GM21515 (cell line): ENCODE results near the gene GMPR.

ENCODE experiments used
- ATAC-seq: cut with Tn5 transposase; IDR thresholded peaks from one replicate; pipeline ENCODE4 v1.9.1; 2021; ENCODE audit not compliant: unreplicated experiment

GMPR gene

DNA sequence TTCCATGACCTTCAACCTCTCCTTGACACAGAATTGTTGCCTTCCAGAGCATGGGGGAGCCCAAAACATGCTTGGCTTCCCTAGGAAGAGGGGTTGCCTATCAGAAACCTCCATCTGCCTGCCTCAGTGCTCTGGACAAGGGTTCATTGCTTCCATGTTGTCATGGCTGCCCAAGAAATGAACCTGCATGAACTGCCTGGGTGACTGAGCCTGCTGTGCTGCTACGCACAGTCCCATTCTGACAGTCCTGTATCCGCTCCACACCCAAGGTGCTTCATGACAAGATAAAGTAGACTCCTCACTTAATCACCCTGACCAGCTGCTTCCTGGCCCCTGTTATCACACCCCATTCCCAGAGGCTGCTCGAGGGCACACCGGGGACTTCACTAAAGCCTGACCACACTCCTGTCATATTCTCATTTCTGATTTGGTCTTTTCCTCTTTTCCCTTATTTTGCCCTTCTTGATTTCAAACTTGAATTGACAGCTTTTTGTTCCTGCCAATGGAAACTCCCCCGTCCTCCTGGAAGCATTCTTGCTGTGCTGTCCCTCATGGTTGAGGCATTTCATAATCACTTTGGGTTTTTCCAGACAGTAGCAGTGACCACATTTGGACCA, 31.9 kb downstream of the GMPR start:
- no peak for ATAC-seq

DNA sequence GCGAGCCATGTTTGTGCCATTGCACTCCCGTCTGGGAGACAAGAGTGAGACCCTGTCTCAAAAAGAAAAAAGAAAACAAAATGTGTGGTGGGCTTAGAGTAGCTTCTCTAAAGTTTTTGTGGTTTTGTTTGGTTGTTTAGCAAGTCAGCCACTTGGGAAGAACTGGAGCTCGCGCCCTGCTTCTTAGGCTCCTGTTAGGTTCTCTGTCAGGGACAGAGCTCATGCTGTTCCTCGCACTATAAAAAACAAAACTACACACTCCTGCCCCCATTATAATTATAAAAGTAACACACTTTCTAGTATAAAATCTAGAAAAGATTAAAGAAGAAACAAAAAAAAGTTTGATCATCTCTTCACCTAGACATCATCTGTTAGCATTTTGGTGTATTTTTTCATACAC, 33.0 kb downstream of the GMPR start:
- ATAC-seq, result no peak

DNA sequence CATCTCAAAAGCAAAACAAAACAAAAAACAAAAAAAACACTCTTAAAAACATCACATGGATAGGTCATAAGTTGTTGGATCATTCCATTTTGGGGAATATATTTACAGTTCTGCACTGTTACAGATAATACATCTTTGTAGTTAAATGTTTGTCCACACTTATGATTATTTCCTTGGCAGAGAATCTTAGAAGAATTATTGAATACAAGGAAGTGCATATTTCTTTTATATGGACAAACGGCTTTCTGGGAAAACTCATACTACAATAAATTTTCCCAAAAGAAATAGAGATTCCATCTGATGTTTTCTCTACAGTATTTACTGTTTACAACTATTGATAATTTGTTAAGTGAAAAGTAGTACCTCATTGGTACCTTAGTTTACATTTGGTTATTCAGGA, 33.8 kb downstream of the GMPR start:
- no peak for ATAC-seq

DNA sequence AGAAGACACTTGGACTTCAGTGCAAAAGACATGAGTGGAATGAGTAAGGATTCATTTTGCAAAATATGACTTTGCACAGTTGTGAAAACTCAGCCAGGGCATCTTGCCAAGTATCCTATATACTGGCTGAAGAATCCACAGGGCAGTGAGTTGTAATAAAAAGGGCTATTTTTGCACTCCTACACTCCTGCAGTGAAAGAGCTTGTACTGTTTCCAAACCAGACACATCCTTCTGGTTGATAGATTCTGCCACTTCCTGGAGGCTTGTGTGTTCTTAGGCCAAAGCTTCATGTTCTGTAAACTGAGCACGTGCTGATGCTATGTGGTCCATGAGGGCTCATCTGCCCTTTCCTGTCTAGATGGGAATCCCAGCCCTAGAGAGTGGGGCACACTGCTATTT, 34.9 kb downstream of the GMPR start:
- ATAC-seq, result no peak

DNA sequence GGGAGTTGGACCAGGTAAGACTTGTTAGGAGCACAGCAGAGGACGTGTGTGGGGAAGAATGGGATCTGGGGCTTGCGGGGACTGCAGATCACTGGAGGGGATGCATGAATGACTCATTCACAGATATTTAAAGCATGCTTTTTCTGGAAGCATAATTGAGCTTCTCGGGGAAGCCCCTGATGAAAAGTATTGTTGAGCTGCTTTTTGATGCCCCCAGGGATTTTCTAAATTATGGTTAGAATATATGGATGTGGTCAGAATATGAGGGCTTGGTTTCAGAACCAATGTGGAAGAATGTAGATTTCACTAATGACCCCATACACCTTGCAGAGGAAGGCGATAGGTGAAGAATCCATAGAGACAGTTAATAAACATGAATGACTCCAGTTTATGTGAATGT, 36.1 kb downstream of the GMPR start:
- no peak for ATAC-seq

DNA sequence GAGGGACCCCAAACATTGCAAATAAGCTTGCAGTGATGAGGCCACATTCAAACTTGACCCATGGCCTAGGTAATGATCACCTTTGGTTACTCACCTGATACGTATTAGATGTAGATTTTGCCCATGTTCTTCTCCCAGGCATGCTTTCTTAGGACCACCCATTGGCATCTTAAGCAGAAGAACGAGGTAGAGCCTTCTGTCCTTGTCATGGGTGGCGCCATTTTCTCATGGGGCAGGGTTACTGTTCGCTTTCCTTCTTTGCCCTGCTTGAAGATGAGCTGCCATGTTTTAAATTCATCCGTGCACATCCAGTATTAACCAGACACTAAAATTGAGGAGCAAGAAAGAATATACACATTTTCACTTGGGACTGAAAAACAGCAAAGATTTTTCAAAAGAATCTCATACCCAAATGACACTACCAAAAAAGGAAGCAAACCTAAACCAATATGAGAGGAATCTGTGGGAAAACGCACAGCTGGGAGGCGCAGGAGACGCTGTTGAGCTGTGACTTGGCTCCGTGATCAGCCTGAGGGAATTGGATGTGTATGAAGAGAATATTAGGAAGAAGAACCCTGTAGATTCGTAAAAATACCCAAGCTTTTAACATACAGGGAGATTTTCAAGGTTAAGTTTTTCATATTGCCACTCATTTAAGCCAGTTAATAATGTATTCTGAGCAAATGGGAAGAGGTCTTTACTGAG, 36.6 kb downstream of the GMPR start:
- no peak for ATAC-seq

DNA sequence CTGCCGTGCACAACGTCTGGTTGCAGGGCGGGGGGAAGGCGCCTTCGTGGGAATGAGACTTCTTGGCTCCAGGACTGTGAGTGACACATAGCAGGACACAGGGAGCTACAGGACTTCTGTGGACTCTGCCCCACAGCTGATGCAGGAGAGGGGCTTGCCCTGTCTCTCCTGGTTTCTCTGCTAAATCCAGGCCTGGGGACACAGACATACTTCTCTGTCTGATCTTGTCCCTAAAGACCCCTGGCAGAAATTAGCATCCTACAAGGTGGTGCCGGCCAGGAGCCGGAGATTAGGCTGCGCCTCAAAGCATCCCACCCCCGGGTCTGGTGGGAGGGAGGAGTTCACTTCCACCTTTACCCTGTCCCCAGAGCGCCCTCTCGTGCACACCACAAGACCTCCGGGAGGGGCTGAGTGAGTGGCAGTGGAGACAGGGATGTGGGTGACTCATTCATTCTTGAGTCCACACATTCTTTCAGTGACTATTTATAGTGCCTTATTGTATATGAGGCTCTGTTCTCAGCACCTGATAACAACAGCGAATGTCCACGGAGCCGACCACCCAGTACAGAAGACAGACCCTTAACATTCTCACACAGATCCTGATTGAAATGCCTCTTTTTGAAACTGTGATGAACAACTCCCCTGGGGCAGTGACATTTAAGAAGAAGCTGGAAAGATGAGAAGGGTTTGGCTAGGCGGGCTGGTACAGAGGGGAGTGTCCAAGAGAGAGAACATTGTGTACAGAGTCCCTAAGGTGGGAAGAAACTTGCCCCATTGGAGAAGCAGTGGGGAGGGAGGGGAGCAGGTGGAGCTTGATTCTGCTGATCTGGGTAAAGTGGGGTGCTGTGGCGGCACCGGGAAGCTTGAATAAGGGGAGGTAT, 39.0 kb downstream of the GMPR start:
- ATAC-seq, result no peak

DNA sequence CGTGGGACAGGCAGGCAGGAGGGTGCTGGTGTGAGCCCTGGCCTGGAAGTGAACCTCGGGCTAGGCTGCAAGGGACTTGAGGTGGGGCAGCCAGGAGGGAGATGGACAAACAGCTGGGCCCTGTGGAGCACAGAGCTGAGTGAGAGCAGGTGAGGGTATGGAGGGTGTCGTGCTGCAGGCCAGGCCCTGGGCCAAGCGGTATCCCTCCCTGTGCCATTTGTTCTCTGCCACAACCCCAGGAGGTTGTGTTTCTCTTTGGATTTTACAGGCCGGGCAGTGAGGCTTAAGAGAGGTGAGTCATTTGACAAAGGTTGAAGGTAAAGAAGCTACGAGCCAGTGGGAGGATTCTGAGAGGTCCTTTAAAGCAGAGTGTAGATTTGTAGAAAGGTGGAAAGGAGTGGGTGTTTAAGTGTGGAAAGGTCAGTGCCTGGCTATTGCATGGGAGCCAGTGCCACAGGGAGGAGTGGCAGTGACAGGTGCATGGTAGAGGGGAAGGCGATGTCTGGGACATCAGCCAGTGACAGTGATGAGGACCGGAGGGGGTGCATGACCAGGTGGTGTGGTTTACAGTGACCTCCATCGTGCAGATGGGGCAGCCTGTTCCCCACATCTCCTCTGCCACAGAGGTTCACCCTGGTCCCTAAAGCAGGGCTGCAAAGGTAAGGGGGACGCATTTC, 39.8 kb downstream of the GMPR start:
- no peak for ATAC-seq

DNA sequence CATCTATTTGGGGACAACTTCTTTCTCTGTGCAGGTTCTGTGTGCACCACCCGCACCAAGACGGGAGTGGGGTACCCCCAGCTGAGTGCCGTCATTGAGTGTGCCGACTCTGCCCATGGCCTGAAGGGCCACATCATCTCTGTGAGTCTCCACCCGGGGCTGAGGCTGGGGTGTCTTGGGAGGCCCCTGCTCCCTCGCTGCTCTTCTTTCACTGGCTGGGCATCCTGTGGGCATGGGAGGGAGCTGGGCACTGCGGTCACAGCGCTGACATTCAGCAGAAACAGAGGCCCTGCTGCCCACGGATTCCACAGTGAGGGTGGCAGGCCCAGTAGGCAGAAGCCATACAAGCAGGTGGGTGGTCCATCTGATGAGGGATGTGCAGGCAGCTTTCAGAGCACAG, 40.4 kb downstream of the GMPR start:
- ATAC-seq, result no peak

DNA sequence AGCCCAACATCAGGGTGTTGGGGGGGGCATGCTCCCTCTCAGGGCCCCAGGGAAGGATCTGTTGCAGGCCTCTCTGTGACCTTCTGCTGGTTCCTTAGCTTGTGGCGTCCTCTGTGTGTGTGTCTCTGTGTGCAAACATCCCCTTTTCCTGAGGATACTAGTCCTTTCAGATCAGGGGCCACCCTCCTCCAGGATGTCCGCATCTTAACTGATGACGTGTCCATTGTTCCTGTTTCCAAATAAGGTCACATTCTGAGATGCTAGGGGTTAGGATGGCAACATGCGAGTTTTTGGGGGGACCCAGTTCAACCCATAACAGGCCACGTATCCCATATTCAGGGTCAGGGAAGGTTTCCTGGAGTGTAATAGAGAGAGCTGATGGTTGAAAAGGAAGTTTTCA, 40.9 kb downstream of the GMPR start:
- ATAC-seq, result no peak

DNA sequence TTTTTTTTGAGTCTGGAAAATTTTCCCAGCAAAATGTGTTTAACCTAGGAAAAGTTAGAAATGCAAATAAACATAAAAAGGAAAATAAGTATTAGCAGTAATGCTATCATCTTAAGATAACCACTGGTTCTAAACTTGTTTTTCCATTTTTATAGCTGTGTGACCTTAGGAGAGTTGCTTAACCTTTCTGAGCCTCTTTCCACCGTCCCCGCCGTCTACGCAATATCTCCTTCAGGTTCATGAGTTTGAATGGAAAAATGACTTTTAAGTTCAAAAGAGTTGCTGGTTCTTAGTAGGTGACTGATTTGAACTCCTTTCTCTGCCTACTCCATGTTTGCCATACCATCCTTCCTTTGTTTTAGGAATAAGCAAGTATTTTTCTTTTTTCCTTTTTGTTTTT, 44.0 kb downstream of the GMPR start:
- no peak for ATAC-seq

DNA sequence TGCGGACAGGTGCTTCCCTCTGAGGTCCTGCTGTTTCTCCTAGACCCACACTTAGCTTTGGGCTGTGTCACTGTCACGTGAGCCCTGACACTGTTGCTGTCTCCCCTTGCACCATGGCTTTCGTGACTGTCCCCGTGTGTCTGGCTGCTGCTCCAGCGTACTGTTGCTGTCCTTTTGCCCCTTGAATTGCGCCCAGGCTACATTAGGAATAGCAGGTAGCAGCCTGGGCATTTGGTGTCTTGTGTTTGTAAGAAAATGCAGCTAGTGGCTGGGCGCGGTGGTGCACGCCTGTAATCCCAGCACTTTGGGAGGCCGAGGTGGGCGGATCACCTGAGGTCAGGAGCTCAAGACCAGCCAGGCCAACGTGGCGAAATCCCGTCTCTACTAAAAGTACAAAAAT, 46.1 kb downstream of the GMPR start:
- no peak for ATAC-seq

DNA sequence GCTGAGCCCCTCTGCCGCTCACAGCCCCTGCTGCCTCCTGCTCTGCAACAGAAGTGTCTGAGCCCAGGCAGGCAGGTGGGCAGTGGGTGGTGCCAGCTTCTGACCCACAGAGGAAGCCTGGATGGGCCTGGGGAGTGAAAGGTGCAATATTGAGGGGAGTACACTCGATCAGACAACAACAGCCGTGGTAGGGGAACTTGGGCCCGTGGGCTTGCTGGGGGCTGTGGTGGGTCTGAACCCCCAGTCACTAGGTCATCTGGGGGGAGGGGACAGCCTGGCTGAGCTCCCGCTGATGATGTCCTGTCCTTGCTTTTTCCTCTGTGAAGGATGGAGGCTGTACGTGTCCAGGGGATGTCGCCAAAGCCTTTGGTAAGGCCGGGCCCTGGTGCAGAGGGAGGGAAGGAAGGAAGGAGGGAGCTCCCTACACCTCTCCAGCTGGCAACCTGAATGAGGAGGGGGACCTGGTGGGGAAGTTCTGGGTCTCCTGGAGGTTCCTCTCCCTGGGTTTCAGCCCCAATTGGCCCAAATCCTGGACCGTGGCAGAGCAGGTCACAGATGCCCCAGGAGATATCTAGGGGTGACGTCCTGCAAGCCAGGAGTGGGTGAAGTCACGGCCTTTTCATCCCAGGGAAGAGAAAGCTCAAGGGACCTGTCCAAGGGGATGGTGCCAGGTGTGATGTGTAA, 47.2 kb downstream of the GMPR start:
- no peak for ATAC-seq

DNA sequence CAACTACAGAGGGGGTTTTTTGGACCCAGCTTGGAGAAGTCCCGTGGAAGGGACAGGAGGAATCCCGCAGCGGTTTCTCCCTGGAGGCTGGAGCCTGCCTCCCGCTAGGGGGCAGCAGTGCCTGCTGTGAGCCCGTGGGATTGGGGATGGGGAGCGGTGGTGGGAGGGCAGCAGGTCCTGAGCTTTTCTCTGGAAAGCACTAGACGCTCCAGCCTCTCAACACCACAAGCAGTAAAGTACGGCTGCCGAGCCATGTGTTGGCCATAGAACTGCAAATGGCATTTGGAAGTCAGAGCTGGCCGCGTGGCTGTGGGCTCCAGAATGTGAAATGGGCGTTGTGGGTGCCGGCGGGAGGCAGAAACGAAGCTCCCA, 47.8 kb downstream of the GMPR start:
- ATAC-seq, result no peak

DNA sequence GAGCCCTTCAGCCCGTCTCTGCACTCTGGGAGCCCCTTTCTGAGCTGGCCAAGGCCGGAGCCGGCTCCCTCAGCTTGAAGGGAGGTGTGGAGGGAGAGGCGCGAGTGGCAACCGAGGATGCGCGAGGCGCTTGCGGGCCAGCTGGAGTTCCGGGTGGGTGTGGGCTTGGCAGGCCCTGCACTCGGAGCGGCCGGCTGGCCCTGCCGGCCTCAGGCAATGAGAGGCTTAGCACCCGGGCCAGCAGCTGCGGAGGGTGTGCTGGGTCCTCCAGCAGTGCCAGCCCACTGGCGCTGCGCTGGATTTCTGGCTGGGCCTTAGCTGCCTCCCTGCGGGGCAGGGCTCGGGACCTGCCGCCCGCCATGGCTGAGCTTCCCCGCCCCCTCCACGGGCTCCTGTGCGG, 49.8 kb downstream of the GMPR start:
- no peak for ATAC-seq

DNA sequence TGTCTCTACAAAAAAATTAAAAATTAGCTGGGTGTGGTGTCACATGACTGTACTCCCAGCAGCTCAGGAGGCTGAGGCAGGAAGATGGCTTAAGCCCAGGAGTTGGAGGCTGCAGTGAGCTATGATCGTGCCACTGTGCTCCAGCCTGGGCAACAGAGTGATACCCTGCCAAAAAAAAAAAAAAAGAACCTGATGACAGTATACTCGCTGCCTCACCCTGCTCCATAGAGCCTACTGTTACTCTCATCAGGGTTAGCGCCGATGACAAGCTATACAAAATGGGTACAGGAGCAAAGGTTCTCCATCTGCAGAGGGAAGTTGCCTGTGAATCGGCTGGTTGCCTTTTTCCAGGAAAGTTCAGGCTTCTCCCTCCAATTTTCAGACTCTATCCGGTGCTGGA, 53.4 kb downstream of the GMPR start:
- ATAC-seq, result no peak

DNA sequence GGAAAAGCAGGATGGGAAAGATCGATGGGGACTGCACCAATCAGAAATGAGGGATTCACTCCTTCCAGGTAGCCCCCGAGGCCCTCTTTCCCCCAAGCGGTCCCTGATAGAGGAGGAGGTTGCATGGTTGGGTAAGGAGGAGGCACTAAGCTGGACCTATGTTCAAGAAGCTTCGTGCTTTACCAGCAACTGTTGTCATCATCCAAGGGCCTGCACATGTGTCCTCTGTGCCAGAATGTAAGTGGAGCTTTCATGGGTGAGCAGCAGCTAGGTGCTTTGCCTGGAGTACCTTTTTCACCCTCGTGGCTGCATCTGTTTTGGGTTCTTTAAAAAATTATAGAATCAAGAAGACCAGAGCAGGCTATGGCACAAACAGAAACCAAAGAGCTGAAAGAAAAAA, 54.0 kb downstream of the GMPR start:
- no peak for ATAC-seq

DNA sequence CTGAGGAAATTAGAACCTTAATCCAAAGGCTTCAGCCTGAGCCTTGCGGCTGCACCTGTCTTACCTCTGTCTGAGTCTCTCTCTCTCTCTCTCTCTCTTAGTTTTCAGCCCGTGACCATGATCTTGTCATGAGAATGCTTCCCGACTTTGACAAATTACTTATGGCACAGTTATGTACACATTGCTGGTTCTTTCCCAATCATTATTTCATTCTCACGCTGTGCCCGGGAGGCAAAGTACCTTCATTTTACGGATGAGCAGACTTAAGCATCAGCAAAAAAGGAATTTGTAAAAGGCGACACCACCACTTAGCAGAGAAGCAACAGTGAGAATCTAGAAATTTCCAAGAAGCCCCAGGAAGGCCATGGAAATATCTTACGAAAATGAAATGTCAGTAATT, 54.6 kb downstream of the GMPR start:
- no peak for ATAC-seq

DNA sequence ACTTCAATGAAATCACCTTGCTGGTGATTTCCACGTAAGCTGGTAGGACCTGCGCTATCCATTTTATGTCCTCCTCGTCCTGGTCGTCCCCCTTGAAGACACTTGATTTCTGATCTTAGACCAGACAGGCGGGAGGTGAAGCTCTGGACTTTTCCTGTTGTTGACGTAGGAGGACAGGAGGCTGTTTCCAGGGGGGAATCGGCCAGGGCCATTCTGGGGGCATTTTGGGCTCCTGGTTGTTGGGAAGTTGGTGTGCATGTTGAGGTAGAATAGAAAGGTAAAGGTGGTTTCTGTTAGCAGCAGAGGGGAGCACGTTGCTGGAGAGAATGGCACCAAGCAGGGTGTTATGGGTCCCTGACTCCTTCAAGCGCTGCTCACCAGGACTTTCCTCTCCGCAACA, 56.0 kb downstream of the GMPR start:
- ATAC-seq, result no peak

DNA sequence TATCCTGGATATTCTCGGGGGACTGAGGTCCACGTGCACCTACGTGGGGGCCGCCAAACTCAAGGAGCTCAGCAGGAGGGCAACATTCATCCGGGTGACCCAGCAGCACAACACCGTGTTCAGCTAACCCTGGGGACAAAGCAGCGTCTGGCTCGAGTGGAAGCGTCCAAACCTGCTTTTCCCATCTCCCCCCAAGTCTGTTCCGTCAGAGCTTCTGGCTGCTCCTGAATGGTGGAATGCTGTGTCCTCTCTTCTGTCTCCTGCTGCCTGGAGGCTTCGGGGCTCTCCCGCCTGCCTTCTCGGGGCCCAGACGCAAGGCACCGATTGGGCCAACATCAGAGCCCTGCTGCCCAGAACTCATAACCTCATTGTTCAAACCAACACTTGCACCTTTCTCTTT, 56.7 kb downstream of the GMPR start:
- no peak for ATAC-seq

DNA sequence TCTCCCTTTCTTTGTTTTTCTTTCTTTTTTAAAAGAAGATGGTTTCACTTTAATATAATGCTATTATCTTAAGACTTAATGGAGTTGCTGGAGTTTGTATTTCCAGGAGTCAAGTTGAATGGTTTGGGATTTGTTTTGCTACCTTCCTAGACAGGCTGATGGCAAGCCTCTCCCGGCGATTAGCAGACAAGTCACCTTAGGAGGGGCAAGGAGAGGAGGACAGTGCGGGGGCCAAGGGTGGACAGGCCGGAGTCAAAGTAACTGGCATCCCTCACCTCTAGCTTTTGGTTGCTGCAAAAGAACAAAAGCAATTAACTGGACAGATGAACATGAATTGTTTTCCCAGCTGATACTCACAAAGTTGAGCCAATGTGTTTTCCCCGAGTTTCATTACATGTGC, 57.1 kb downstream of the GMPR start:
- ATAC-seq, result no peak
